ENCODE results near the gene PODN.

GRCh38 chr1:53066488-53066887 is 4.5 kb downstream of the PODN start:
- TF ChIP-seq PATZ1 (CRISPR knock-in tag; IDR thresholded peaks at IDR 0.05; ENCODE audit: borderline replicate concordance) (no peak), PPARA (CRISPR knock-in tag; IDR thresholded peaks at IDR 0.05; ENCODE audit: borderline replicate concordance) (no peak), ESRRG (CRISPR knock-in tag; IDR thresholded peaks at IDR 0.05) (no peak), ISL1 (CRISPR knock-in tag; IDR thresholded peaks at IDR 0.05) (no peak), RARB (CRISPR knock-in tag; IDR thresholded peaks at IDR 0.05) (no peak), ZFP30 (CRISPR knock-in tag; IDR thresholded peaks at IDR 0.05) (no peak), ZNF70 (CRISPR knock-in tag; IDR thresholded peaks at IDR 0.05) (no peak), ZFP3 (CRISPR knock-in tag; IDR thresholded peaks at IDR 0.05) (no peak), ZNF565 (CRISPR knock-in tag; conservative IDR thresholded peaks at IDR 0.05; ENCODE audit: low read depth) (no peak), OSR1 (CRISPR knock-in tag; IDR thresholded peaks at IDR 0.05) (no peak)
- TF ChIP-seq, protein P1, sequence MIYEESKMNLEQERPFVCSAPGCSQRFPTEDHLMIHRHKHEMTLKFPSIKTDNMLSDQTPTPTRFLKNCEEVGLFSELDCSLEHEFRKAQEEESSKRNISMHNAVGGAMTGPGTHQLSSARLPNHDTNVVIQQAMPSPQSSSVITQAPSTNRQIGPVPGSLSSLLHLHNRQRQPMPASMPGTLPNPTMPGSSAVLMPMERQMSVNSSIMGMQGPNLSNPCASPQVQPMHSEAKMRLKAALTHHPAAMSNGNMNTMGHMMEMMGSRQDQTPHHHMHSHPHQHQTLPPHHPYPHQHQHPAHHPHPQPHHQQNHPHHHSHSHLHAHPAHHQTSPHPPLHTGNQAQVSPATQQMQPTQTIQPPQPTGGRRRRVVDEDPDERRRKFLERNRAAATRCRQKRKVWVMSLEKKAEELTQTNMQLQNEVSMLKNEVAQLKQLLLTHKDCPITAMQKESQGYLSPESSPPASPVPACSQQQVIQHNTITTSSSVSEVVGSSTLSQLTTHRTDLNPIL (CRISPR knock-in tag; IDR thresholded peaks at IDR 0.05; ENCODE audit: low read depth), result no peak

Measured in SK-N-SH treated with all-trans-retinoic acid at 6 μM for 48 hours (cell line).